Bone marrow (tissue), 2 donors: ENCODE measurements around the gene CKB.

Experiments used
- DNase-seq, 2 donors: peaks; one replicate each; lab custom pipeline; 2025; lab: John Stamatoyannopoulos, UW

The CKB gene

DNA sequence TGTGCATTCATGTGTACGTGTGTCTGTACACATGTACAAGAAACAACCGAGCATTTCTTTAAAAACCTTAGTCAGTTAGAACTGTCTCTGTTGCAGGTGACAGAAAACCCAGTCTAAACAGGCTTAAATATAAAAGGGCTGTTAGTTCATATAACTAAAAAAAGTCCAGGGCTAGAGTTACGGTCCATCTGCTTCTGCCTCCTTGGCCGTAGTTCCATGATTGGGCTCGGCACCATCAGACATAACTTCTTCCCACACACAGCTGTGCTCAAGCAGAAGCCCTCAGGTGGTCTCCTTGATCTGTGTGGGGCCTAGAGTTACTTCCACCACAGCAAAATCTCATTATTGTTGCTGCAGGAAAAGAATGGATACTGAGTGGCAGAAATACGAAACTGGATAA, 34.6 kb downstream of the CKB start:
- no peak for DNase-seq

DNA sequence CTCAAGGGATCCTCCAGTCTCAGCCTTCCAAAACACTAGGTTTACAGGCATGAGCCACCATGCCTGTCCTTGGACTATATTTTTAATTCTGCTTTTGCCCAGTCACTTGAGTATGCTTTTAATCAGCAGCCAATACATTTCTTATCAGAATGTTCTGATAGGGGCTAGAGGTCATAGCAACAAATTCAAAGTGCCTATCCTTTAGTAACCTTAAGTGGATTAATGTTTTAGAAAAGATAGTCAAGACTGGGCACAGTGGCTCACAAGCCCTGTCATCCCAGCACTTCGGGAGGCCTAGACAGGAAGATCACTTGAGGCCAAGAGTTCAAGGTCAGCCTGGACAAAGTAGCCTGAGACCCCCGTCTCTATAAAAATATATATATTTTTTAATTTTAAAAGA, 37.1 kb downstream of the CKB start:
- no peak for DNase-seq

DNA sequence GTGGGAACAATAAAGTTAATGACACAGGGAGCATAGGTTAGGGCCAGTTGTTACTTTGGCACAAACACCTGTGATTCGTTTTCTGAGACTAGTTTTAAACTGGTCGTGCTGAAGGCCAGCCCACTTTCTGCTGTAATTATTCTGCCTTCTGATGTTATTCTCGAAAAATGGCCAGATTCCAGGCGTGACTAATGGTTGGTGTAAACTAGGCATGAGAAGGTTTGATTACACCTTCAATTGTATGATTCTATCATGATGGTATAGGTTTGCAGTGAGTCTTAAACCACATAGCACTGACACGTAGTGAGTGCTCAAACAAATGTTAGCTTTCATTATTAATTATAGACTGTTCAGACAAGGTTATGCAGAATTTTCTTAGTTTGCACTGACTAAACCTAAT, 39.0 kb downstream of the CKB start:
- DNase-seq: no peak

- peak in 1 of 2 donors; percentile 66 for DNase-seq
Observed at GRCh38 chr14:103480595-103480994, 42.0 kb downstream of the CKB start.

- no peak for DNase-seq
Observed at GRCh38 chr14:103476631-103477030, 46.0 kb downstream of the CKB start.

- no peak for DNase-seq
Observed at GRCh38 chr14:103476065-103476464, 46.6 kb downstream of the CKB start.

DNA sequence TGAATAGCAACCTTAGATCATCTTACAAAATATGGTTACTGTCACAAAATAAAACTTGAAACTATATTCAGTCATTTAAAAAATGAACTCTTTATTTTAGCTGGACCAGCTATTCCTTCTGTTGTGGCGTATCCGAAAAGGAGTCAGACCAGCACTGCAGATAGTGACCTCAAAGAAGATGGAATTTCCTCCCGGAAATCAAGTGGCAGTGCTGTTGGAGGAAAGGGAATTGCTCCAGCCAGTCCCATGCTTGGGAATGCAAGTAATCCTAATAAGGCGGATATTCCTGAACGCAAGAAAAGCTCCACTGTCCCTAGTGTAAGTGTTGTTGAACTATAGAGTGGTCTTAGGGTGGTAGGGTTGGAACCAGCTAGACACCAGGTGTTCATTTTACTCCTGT, 47.7 kb downstream of the CKB start:
- DNase-seq: no peak

DNA sequence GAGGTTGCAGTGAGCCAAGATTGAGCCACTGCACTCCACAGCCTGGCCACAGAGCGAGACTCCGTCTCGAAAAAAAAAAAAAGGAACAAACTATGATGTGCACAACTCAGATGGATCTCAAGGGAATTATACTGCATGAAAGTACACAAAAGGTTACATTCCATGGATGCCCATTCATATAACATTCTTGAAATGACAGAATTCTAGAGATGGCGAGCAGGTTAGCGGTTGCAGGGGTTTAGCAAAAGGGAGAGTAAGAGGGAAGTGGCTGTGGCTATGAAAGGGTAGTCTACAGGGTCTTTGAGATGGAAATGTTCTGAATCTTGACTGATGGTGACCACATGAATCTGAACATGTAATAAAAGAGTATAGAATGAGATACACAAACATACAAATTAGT, 49.7 kb downstream of the CKB start:
- no peak for DNase-seq
